Measurements from ENCODE around the gene MVB12A.

DNA sequence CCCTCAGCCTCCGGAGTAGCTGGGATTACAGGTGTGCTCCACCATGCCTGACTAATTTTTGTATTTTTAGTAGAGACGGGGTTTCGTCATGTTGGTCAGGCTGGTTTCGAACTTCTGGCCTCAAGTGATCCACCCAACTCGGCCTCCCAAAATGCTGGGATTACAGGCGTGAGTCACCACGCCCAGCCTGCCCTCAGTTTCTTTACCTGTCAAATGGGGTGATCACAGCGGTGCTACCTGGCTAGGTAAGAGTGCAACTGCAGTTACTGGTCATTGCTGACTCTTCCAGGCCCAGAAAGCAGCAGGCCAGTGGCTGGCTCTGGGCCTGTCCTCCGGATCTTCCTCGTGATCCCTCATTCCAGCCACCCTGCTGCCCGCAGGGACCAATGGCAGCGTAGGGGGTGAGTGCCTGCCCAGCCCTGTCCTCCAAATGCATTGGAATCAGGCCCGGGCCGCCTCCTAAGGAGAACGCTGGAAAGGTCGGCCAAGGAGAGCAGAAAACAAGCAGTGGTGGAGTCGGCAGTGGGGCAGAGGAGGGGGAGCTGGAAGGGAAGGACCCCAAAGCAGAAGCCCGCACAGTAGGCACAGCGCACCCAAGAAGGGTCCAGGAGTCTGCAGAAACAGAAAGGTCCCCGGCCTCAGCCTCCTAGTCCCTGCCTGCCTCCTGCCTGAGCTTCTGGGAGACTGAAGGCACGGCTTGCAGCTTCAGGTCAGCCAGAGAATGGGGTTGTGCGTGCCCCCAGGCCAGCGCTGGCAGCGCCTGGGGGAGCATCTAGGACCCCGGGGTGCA, 48.6 kb downstream of the MVB12A start:
- TF ChIP-seq, protein P1, sequence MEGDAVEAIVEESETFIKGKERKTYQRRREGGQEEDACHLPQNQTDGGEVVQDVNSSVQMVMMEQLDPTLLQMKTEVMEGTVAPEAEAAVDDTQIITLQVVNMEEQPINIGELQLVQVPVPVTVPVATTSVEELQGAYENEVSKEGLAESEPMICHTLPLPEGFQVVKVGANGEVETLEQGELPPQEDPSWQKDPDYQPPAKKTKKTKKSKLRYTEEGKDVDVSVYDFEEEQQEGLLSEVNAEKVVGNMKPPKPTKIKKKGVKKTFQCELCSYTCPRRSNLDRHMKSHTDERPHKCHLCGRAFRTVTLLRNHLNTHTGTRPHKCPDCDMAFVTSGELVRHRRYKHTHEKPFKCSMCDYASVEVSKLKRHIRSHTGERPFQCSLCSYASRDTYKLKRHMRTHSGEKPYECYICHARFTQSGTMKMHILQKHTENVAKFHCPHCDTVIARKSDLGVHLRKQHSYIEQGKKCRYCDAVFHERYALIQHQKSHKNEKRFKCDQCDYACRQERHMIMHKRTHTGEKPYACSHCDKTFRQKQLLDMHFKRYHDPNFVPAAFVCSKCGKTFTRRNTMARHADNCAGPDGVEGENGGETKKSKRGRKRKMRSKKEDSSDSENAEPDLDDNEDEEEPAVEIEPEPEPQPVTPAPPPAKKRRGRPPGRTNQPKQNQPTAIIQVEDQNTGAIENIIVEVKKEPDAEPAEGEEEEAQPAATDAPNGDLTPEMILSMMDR (IDR thresholded peaks at IDR 0.05) = no peak
- TF ChIP-seq POLR2A (IDR thresholded peaks at IDR 0.05) = no peak
